Measurements from ENCODE around the gene WRAP73.
"Not testable (repeated sequence)": the region's sequence is repeated elsewhere in the genome, so short reads cannot be mapped to it uniquely, and the experiment has no call there.

The WRAP73 gene

GRCh38 chr1:3631320-3632260 is 18.3 kb downstream of the WRAP73 start:
- DNase-seq (ENCODE audit: low read depth, low spot score) = no peak

GRCh38 chr1:3630914-3631313 is 19.0 kb downstream of the WRAP73 start:
- DNase-seq (ENCODE audit: low read depth, low spot score) = no peak

GRCh38 chr1:3630161-3630611 is 19.7 kb downstream of the WRAP73 start:
- DNase-seq (ENCODE audit: low read depth, low spot score) = no peak

GRCh38 chr1:3629561-3630160 is 20.2 kb downstream of the WRAP73 start:
- DNase-seq (ENCODE audit: low read depth, low spot score) = no peak

GRCh38 chr1:3628445-3628844 is 21.5 kb downstream of the WRAP73 start:
- DNase-seq (ENCODE audit: low read depth, low spot score) = no peak

DNA sequence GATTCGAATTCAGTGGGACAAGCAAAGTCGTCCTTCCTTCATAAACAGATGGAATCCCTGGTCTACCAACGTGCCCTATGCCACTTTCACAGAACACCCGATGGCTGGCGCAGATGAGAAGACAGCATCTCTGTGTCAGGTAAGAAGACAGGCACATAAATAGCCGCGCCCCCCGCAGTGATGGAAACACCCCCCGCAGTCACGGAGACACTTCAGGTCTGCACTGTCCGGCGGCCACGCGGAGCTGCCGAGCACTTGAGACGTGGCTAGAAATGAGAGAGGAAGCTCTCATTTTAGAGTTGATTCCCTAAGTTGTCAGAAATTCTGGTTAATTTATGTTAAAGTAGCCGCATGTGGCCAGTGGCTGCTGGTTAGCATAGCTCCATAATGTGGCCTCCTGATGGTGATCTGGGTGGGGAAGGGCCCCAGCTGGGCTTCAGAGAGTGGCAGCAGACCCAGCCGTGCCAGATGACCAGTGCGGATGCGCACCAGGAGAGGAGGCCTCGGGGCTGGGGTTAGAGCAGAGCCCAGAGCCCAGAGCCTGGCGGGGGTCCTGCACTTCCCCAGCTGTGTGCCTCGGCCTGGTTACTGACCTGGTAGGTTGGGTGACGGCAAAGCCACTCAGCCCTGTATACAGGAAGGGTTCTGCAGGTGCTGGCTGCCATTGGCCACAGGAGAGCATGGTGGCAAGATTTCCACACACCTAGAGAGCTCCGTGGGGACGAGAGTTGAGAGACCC is 22.2 kb downstream of the WRAP73 start:
- DNase-seq (ENCODE audit: low read depth, low spot score) = no peak

DNA sequence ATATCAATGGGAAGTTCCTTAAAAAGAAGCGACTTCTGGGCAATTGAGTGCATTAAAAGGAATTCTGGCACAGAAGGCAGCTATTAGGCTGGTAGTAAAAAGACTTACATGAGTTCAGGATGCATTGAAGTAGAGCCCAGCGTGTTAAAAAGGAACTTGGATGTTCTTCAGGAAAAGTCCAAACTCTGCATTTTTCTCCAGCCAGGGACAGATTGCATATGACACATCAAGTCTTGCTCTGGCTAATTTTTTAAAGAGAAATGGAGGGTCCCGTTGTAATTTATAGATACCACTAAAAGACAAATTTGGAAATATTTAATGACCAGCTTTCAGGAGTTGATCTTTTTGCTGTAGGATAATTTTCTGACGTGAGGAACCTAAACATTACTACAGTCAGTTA is 23.9 kb downstream of the WRAP73 start:
- no peak for DNase-seq (ENCODE audit: low read depth, low spot score)

DNA sequence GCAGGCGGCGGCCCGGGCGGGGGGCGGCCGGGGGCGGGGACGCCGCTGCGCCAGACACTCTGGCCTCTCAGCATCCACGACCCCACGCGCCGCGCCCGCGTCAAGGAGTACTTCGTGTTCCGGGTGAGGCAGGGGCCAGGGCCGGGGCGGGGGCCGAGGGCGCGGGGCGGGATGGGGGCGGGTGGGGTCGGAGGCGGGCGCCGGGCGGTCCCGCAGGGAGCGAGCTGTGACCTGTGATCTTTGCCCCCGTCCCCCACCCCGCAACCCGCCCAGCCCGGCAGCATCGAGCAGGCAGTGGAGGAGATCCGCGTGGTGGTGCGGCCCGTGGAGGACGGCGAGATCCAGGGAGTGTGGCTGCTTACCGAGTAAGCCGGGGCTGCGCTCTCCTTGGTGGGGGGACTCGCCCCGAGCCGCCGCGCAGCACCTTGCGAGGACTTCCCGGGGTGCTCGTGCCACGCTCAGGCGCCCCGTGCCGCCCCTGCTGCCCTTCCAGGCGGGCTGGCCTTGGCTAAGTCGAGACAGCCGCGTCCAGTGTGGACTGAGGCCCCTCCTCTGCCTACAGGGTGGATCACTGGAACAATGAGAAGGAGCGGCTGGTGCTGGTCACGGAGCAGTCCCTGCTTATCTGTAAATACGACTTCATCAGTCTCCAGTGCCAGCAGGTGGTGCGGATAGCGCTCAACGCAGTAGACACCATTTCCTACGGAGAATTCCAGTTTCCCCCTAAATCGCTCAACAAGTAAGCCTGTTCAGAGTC is 24.6 kb downstream of the WRAP73 start:
- no peak for DNase-seq (ENCODE audit: low read depth, low spot score)

DNA sequence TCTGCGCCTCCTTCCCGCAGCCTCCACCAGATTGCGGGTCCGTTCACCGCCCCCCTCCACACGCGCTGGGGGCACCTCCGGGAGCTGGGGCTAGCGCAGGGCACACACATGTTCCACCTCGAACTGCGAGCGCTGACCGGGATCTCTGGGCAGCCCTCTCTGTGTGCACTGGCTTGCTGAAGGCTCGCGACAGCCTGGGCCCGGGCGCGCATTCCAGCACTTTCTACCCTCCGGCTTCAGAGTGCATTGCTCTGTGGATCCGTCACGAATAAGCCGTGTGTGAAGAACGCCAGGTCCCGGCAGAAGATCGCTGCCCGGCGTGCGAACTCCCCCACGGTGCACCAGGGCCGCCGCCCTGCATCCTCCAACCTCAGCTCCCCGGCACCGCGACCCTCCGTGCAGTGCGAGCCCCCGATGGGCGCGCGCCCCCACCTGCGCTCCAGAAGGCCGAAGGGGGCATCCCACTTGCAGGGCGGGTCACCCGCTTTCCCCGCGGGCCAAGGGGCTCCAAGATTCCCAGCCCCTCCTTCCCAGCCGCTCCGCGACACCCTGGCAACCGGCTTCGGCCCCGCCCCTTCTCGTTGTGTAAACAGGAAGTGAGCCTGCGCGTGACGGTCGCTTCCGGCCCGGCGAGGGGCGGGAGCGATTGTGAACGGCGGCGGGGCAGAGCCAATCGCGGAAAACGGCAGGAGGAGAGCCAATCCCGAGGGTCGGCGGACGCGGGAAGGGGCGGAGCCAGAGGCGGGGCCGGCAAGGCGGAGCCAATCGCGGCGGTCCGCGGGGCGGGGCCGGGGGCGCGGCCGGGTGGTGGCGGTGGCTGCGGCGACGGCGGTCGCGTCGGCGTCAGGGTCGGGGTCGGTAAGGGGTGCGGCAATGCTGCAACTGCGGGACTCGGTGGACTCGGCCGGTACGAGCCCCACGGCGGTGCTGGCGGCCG is 25.4 kb downstream of the WRAP73 start, which contains the start of gene TPRG1L:
TPRG1L (plus strand) TSS at position 816 of the 937 bp plus-strand sequence; CDS start at position 874, 58 bp downstream.
- DNase-seq (ENCODE audit: low read depth, low spot score) = peak; percentile 80

- no peak for DNase-seq (ENCODE audit: low read depth, low spot score)
Measured at GRCh38 chr1:3623441-3624199, 26.3 kb downstream of the WRAP73 start.

- DNase-seq (ENCODE audit: low read depth, low spot score) = not testable (repeated sequence)
Measured at GRCh38 chr1:3622102-3622501, 27.8 kb downstream of the WRAP73 start.

DNA sequence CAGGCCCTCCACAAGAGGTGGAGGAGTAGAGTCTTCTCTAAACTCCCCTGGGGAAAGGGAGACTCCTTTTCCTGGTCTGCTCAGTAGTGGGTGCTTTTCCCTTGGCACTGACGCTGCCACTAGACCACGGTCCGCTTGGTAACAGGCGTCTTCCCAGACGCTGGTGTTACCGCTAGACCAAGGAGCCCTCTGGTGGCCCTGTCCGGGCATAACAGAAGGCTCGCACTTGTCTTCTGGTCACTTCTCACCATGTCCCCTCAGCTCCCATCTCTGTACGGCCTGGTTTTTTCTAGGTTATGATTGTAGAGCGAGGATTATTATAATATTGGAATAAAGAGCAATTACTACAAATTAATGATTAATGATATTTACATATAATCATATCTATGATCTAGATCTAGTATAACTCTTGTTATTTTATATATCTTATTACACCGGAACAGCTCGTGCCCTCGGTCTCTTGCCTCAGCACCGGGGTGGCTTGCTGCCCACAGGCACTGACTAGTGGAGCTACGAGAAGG is 28.7 kb downstream of the WRAP73 start:
- not testable (repeated sequence) for DNase-seq (ENCODE audit: low read depth, low spot score)

- no peak for DNase-seq (ENCODE audit: low read depth, low spot score)
Measured at GRCh38 chr1:3620708-3621107, 29.2 kb downstream of the WRAP73 start.

- DNase-seq (ENCODE audit: low read depth, low spot score) = no peak
Measured at GRCh38 chr1:3618881-3619671, 30.8 kb downstream of the WRAP73 start.

DNA sequence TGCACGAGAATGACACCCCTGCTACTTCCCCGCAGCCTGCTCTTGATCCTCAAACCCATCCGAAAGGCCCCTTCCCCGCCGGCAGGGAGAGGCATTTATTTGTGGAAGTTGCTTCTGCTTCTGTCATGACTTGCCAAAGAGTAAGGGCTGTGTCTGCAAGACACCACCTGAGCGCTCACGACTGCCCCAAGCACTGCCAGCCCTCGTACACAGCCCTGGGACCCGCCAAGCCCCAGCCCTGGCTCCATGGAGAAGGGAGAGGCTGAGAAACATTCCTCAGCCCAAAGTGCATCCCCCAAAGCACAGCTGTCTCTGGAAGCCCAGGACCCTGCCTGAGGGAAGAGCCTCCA is 31.4 kb downstream of the WRAP73 start:
- no peak for DNase-seq (ENCODE audit: low read depth, low spot score)

DNA sequence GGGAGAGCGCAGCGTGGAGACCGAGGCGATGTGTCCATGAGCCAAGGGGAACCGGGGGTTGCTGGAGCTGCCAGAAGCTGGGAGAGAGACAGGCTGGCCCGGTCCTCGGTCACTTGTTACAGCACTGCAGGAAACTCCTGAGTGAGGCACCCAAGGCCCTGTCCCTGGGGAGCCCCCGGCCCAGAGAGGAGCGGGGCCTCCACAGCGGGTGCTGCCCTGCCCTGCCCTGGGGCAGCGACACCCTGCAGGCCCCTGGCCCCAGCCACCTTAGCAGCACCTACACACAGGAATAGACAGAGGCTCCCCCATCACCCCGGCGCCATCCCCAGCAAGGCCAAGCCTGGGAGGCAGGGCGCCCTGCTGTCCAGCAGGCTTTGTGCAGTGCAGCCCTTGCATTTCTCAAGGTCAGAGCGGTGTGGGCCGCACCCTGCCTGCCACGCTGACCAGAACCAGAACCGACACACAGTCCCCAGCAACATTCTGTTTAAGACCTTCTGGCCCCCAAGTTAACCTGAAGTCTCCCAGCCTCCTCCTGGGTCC is 32.0 kb downstream of the WRAP73 start:
- no peak for DNase-seq (ENCODE audit: low read depth, low spot score)

GRCh38 chr1:3616861-3617260 is 33.0 kb downstream of the WRAP73 start:
- no peak for DNase-seq (ENCODE audit: low read depth, low spot score)
